GM13977 (cell line): Measurements from ENCODE around the gene HIGD2A.

Experiments used
- DNase-seq: peaks from one replicate; pipeline ENCODE4 v3.0.0; 2012; ENCODE audit warnings: low spot score
- CTCF ChIP-seq: IDR thresholded peaks from 2 replicates; pipeline ENCODE4 v1.5.1; 2012; ENCODE audit warnings: mild to moderate bottlenecking, control low read depth; ENCODE audit not compliant: insufficient read depth; ENCODE audit errors: extremely low read depth, missing control alignments
- in situ Hi-C: fragments of 300-500 bp; cut with MboI; formaldehyde crosslinking; loops from one replicate; pipeline ENCODE4 v1.12.0; 2022; ENCODE audit warnings: low sequenced_read_pairs, low pct_unique_long_range_greater_than_20kb, mixed read lengths, inconsistent platforms; ENCODE audit not compliant: unreplicated experiment

HIGD2A gene

GRCh38 chr5:176382721-176383120, 5.8 kb upstream of the HIGD2A start:
- TF ChIP-seq CTCF: no peak
- no peak for DNase-seq
- in situ Hi-C loops: no loop called here

- in situ Hi-C loops: no loop called here
- no peak for TF ChIP-seq CTCF
- DNase-seq: no peak
These were observed 5.2 kb upstream of the HIGD2A start for GRCh38 chr5:176383248-176383905.

- in situ Hi-C loops: no loop called here
- DNase-seq: no peak
- no peak for TF ChIP-seq CTCF
These were observed 4.6 kb upstream of the HIGD2A start for GRCh38 chr5:176383961-176384360.

- in situ Hi-C loops: no loop called here
- DNase-seq: no peak
- no peak for TF ChIP-seq CTCF
These were observed 4.1 kb upstream of the HIGD2A start for GRCh38 chr5:176384366-176384930.

- in situ Hi-C loops: no loop called here
- no peak for TF ChIP-seq CTCF
- DNase-seq: no peak
These were observed 3.6 kb upstream of the HIGD2A start for GRCh38 chr5:176384991-176385390.

GRCh38 chr5:176386491-176386890, 2.1 kb upstream of the HIGD2A start:
- no peak for TF ChIP-seq CTCF
- in situ Hi-C loops: no loop called here
- no peak for DNase-seq
